CD4-positive, CD25-positive, alpha-beta regulatory T cell (primary cell): ENCODE results near the gene PLA1A. TPM values are rescaled to one million over a fixed set of nuclear protein-coding genes. Genes with fewer than 3 reads are reported as not detected.
A peak's percentile ranks its signal among the peaks of the same experiment; 100 is the strongest.

Source experiments
- ATAC-seq, 2 donors: fragments of 150-1000 bp; cut with Tn5 transposase; one replicate each; pipeline ENCODE4 v1.10.0; 2021; ENCODE audit warnings: low read depth in 2 of 2, moderate number of reproducible peaks in 2 of 2, moderate library complexity in 1 of 2
- DNase-seq, 3 donors: peaks; one replicate each; pipeline versions ENCODE4 v3.0.0 to v3.0.0-alpha.2; 2012 to 2022; ENCODE audit warnings: mixed read lengths in 1 of 3
- H3K27ac ChIP-seq: one replicate; pipeline ENCODE4 v1.7.0; 2013; ENCODE audit warnings: mild to moderate bottlenecking, low read length; ENCODE audit not compliant: insufficient read depth, poor library complexity, severe bottlenecking
- H3K27me3 ChIP-seq: one replicate; pipeline ENCODE4 v1.7.0; 2013; ENCODE audit warnings: low read length; ENCODE audit not compliant: control insufficient read depth, insufficient read depth
- H3K36me3 ChIP-seq: one replicate; pipeline ENCODE4 v1.7.0; 2013; ENCODE audit warnings: mild to moderate bottlenecking, low read length, moderate library complexity; ENCODE audit not compliant: control insufficient read depth, insufficient read depth
- H3K4me1 ChIP-seq: 2 replicates; pipeline ENCODE4 v1.7.0; 2013; ENCODE audit warnings: mild to moderate bottlenecking, low read length; ENCODE audit not compliant: insufficient read depth, control insufficient read depth, poor library complexity, severe bottlenecking
- H3K4me3 ChIP-seq: one replicate; pipeline ENCODE4 v1.7.0; 2013; ENCODE audit warnings: low read depth, mild to moderate bottlenecking, low read length, moderate library complexity
- H3K9me3 ChIP-seq, 2 experiments: 1 replicate in 1 of 2; 2 replicates in 1 of 2; pipeline ENCODE4 v1.7.0; 2013; ENCODE audit warnings: low read length in 2 of 2, mild to moderate bottlenecking in 1 of 2, moderate library complexity in 1 of 2; ENCODE audit not compliant: control insufficient read depth in 2 of 2
- H3K27ac Mint-ChIP-seq, 3 donors: one replicate each; pipeline ENCODE4 v1.8.0; 2020 to 2022; ENCODE audit warnings: mild to moderate bottlenecking in 3 of 3, mixed read lengths in 3 of 3, moderate library complexity in 2 of 3
- H3K27me3 Mint-ChIP-seq: one replicate; pipeline ENCODE4 v1.8.0; 2022; ENCODE audit warnings: mild to moderate bottlenecking, mixed read lengths
- H3K36me3 Mint-ChIP-seq: one replicate; pipeline ENCODE4 v1.8.0; 2020; ENCODE audit warnings: mixed read lengths
- H3K4me1 Mint-ChIP-seq, 4 donors: one replicate each; pipeline ENCODE4 v1.8.0; 2020 to 2022; ENCODE audit warnings: mixed read lengths in 4 of 4, mild to moderate bottlenecking in 1 of 4
- H3K4me3 Mint-ChIP-seq, 4 donors: one replicate each; pipeline ENCODE4 v1.8.0; 2020 to 2022; ENCODE audit warnings: mild to moderate bottlenecking in 4 of 4, mixed read lengths in 4 of 4, moderate library complexity in 3 of 4
- H3K9me3 Mint-ChIP-seq, 7 donors: one replicate each; pipeline ENCODE4 v1.8.0; 2020 to 2022; ENCODE audit warnings: mixed read lengths in 7 of 7, mild to moderate bottlenecking in 3 of 7, moderate library complexity in 2 of 7
- polyA plus RNA-seq, 4 donors: library from polyadenylated mRNA; unstranded; fragments of 300-500 nt; fragmentation: Illumina TruSeq; gene quantifications; one replicate each; pipeline ENCODE4 v1.2.3, GENCODE V29; 2021
- total RNA-seq: library from RNA; stranded (reverse); gene quantifications from one replicate; pipeline ENCODE4 v1.2.3, GENCODE V29; 2022

Gene PLA1A
- total and polyA plus RNA-seq, 5 donors from 2014 or later, result 0.18 TPM; not detected in 4

DNA sequence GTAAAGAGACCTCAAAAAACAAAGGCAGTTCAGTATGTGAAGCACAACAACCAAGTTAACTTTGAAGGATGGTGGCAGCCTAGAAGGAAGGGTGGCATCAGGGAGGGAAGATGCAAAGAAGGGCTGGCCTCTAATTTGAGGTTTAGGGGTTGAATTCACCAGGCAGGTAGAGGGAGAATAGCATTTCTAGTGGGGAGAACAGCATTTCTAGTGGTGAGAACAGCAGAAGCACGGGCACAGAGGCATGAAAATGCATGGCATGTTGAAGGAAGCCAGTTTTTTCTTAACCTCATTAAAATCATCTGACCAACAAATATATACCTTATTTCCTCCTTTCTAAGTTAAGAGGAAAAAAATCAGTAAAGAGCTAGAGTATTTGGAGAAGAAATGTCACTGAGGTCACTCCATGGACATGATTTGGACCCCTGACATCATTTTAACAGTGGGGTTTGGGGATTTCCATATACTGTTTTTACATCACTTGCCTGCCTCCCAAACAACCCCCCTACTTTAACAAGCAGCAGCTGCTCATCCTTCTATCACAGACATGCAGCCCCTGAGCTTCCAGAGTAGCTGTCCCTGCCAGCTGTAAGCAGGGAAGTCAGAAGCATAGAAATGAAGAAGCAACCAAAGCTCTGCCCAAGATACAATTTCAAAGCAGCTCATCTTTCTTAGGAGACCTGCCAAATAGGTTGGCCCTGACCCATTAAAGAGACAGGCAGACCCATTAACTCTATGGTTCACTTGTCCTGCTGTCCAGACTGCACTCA, 65.1 kb downstream of the PLA1A start:
- H3K4me1 Mint-ChIP-seq, result peaks cover 0 to 11% (median 4%) of the 10 kb centered on the region in 4 donors

DNA sequence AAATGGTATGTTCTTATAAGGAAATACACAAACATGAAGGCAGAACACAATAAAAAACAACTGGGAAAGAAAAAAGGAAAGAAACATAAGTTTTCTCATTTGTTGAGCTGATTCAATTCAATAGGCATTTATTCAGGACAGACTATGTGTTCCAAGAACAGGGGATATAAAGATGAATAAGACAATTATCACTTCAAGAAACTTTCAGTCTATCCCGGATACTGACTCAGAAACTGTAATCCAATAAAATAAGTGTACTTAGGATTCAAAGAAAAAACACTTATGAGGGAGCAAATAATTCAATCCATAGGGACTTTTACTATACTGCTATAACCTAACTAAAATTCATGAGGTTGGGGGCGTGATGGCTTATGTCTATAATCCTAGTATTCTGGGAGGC, 66.2 kb downstream of the PLA1A start:
- Mint-ChIP-seq H3K27ac (peak overlapping the region in 2 of 3 donors; percentile 42 to 80), H3K36me3 (peaks cover 17% of the 10 kb centered on the region), H3K27me3 (no peaks in the 10 kb centered on the region), H3K9me3 (no peaks in the 10 kb centered on the region), H3K4me1 (peaks cover 0 to 11% (median 1%) of the 10 kb centered on the region in 4 donors), H3K4me3 (no peak overlapping the region)
- ATAC-seq (no peak), DNase-seq (no peak)
- Histone ChIP-seq H3K36me3 (peaks cover 26% of the 10 kb centered on the region), H3K4me1 (no peaks in the 10 kb centered on the region), H3K9me3 (no peaks in the 10 kb centered on the region), H3K4me3 (no peak overlapping the region), H3K27me3 (no peaks in the 10 kb centered on the region), H3K27ac (no peak overlapping the region)

More for the DNA sequence above, 65.1 kb downstream of the PLA1A start:
- Histone ChIP-seq H3K4me1 (no peaks in the 10 kb centered on the region), H3K9me3 (no peaks in the 10 kb centered on the region), H3K27me3 (no peaks in the 10 kb centered on the region), H3K36me3 (peaks cover 16% of the 10 kb centered on the region), H3K4me3 (no peak overlapping the region), H3K27ac (no peak overlapping the region)
- Mint-ChIP-seq H3K36me3 (peaks cover 18% of the 10 kb centered on the region), H3K27me3 (no peaks in the 10 kb centered on the region), H3K27ac (peak overlapping the region; percentile 8 to 57 (median 31)), H3K4me3 (no peak overlapping the region), H3K9me3 (no peaks in the 10 kb centered on the region)
- no peak for DNase-seq
- no peak for ATAC-seq

DNA sequence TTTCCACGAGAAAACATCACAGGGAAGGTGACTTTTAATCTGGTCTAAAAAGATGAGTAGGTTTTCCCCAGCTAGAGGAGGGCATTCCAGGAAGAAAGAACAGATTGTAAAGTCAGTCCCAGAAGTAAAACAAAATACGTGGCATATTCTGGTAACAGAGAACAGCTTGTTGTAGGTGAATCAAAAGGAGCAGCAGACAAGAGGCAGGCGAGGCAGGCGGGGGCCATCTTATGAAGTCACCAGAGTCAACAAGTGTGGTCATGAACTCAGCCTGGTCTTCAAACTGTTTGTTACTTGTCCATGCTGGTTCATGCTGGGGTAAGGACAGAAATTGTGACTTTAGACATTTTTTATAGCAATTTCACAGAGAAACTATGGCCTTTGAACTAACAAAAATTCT, 66.7 kb downstream of the PLA1A start:
- Mint-ChIP-seq H3K9me3 (no peaks in the 10 kb centered on the region), H3K4me3 (no peak overlapping the region), H3K27me3 (no peaks in the 10 kb centered on the region), H3K36me3 (peaks cover 17% of the 10 kb centered on the region), H3K4me1 (peaks cover 0 to 11% (median 1%) of the 10 kb centered on the region in 4 donors), H3K27ac (peak overlapping the region in 2 of 3 donors; percentile 42 to 48)
- Histone ChIP-seq H3K4me3 (no peak overlapping the region), H3K9me3 (no peaks in the 10 kb centered on the region), H3K36me3 (peaks cover 26% of the 10 kb centered on the region), H3K27me3 (no peaks in the 10 kb centered on the region), H3K4me1 (no peaks in the 10 kb centered on the region), H3K27ac (no peak overlapping the region)
- ATAC-seq, result no peak
- DNase-seq, result no peak

DNA sequence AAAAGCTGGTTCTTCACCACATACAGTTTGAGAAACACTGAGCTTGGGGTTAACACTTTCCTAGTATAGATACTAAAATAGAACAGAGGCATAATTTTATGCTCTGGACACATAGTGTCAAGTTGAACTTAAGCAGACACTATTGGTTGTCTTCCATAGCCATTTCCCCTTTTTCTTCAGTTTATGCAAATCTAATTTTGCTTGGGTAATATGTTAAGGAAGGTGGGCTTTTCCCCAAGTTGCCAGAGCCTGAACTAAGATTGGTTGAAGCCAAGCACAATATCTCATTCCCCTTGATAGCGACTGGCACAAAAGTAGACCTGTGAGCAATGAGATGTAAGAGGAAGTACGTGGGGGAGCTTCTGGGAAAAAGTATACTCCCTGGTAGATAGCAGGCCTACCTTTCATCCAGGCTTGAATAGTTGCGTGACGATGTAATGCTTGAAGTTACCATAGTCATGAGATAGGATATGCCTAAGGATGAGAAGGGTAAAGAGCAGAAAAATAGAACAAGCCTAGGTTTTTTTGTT, 67.2 kb downstream of the PLA1A start:
- Histone ChIP-seq H3K4me3 (no peak overlapping the region), H3K36me3 (peaks cover 30% of the 10 kb centered on the region), H3K9me3 (no peaks in the 10 kb centered on the region), H3K27ac (no peak overlapping the region), H3K27me3 (no peaks in the 10 kb centered on the region), H3K4me1 (no peaks in the 10 kb centered on the region)
- no peak overlapping the region for H3K4me3 Mint-ChIP-seq
- H3K36me3 Mint-ChIP-seq, result peaks cover 13% of the 10 kb centered on the region
- no peaks in the 10 kb centered on the region for H3K9me3 Mint-ChIP-seq
- no peak for ATAC-seq
- H3K27me3 Mint-ChIP-seq, result no peaks in the 10 kb centered on the region
- H3K27ac Mint-ChIP-seq, result peak overlapping the region in 1 of 3 donors; percentile 12
- H3K4me1 Mint-ChIP-seq, result peaks cover 1 to 13% (median 4%) of the 10 kb centered on the region in 4 donors
- no peak for DNase-seq

DNA sequence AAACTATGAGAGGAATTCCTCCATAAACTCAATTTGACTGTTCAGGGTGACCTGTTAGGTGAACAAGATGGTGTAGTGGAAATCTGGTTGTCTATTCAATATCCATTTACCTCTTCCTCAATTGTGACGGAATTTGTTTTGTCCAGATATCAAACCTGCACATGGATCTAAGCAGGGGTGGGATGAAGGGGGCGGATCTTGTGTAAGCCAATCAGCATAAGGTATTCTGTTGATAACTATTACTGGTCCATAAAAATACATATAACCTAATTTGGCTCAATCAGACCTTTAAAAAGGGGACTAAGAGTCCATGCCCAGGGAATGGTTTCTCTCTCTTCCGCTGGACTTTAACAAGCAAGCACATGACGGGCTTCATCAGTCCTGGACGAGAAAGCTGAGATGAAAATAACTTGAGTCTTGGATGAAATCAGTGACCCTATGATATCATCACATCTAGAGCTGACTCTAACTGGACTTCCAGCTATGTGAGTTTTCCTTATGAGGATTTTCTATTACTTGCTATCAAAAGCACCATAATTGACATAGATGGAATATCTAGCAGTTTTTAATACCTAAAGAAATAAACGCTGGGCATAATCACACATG, 68.4 kb downstream of the PLA1A start:
- Histone ChIP-seq H3K9me3 (no peaks in the 10 kb centered on the region), H3K27me3 (no peaks in the 10 kb centered on the region), H3K27ac (no peak overlapping the region), H3K36me3 (peaks cover 38% of the 10 kb centered on the region), H3K4me1 (no peaks in the 10 kb centered on the region), H3K4me3 (no peak overlapping the region)
- ATAC-seq (no peak), DNase-seq (no peak)
- H3K4me3 Mint-ChIP-seq, result no peak overlapping the region
- peaks cover 20% of the 10 kb centered on the region for H3K36me3 Mint-ChIP-seq
- H3K27ac Mint-ChIP-seq, result no peak overlapping the region
- peaks cover 4 to 19% (median 10%) of the 10 kb centered on the region in 4 donors for H3K4me1 Mint-ChIP-seq
- no peaks in the 10 kb centered on the region for H3K9me3 Mint-ChIP-seq
- H3K27me3 Mint-ChIP-seq, result no peaks in the 10 kb centered on the region

DNA sequence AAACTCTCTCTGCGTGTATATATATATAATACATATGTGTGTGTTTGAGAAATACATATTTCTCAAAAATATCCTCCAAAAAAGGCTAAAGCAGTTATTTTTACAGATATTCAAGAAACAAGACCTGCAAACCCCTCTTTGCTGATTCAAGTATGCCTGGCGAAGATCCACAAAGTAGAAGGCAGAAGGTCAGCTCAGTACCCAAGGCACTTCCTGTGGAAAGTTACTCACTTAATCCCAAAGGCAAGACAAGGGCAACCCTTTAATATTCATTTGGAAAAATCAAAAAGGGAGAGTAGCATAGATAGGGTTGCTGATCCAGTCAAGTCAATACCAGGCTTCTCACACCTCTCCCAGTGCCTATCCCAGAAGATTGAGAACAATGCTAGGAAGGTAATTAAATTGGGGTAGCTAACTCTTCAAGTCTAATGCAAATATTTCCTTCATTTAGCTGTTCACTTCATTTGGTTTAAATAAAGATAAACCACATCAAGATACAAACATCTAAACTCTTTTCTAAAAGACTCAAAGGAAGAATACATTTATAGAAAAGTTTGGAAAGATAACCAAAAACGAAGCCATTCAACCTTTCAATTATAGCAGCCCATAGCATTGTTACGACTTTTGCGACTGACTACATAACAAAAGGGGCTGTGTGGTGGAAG, 72.4 kb downstream of the PLA1A start:
- H3K27ac Mint-ChIP-seq, result peak overlapping the region in 1 of 3 donors; percentile 42
- peaks cover 39% of the 10 kb centered on the region for H3K36me3 Mint-ChIP-seq
- DNase-seq, result no peak
- ATAC-seq, result no peak
- H3K4me1 Mint-ChIP-seq, result peaks cover 22 to 36% (median 26%) of the 10 kb centered on the region in 4 donors
- H3K9me3 ChIP-seq, result no peaks in the 10 kb centered on the region
- H3K4me3 ChIP-seq, result no peak overlapping the region
- H3K27me3 ChIP-seq, result no peaks in the 10 kb centered on the region
- no peaks in the 10 kb centered on the region for H3K9me3 Mint-ChIP-seq
- H3K27me3 Mint-ChIP-seq, result no peaks in the 10 kb centered on the region
- H3K4me3 Mint-ChIP-seq, result peak overlapping the region in 1 of 4 donors; percentile 38
- no peaks in the 10 kb centered on the region for H3K4me1 ChIP-seq
- no peak overlapping the region for H3K27ac ChIP-seq
- H3K36me3 ChIP-seq, result peaks cover 75% of the 10 kb centered on the region

DNA sequence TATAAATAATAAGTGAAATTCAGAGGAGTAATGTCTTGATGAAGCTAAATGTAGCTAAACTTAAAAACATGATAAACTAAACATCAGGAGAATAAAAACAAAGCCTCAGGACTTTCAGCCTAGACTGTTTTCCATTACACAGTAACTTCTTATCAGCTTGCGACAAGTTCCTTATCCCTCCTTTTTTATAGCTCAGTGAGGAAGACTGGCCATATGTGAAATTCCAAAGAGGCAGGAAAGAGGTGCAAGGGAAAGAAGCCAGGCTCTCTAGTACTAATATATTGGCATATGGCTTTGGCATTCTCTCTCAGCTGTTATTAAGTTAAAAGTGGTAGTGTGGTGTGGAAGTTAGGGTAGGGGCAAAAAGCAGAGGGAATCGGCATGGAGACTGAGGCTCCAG, 75.1 kb downstream of the PLA1A start:
- no peak overlapping the region for H3K4me3 ChIP-seq
- Mint-ChIP-seq H3K9me3 (no peaks in the 10 kb centered on the region), H3K36me3 (peaks cover 34% of the 10 kb centered on the region), H3K4me3 (peak overlapping the region in 1 of 4 donors; percentile 66), H3K4me1 (peaks cover 27 to 61% (median 47%) of the 10 kb centered on the region in 4 donors), H3K27ac (peak overlapping the region in 1 of 3 donors; percentile 81), H3K27me3 (peaks cover 5% of the 10 kb centered on the region)
- peaks cover 18% of the 10 kb centered on the region for H3K4me1 ChIP-seq
- ATAC-seq (no peak), DNase-seq (no peak)
- no peaks in the 10 kb centered on the region for H3K9me3 ChIP-seq
- no peak overlapping the region for H3K27ac ChIP-seq
- H3K36me3 ChIP-seq, result peaks cover 67% of the 10 kb centered on the region
- H3K27me3 ChIP-seq, result no peaks in the 10 kb centered on the region
